RWPE2 (cell line): ENCODE results near the gene ACOX3.

Source experiments
- ATAC-seq: fragments of 200-7000 bp; cut with Tn5 transposase; 3 replicates; pipeline ENCODE4 v1.9.1; 2021; ENCODE audit warnings: low read depth
- DNase-seq: peaks from one replicate; pipeline ENCODE4 v3.0.0-alpha.2; 2020; ENCODE audit warnings: low spot score
- H3K27ac ChIP-seq: fragments of 450-650 bp; 2 replicates; pipeline ENCODE4 v1.5.1; 2017; ENCODE audit warnings: mild to moderate bottlenecking; ENCODE audit not compliant: poor library complexity, severe bottlenecking
- H3K27me3 ChIP-seq: fragments of 250-450 bp; sonication (Bioruptor Pico); 2 replicates; pipeline ENCODE4 v1.5.1; 2021; ENCODE audit warnings: mild to moderate bottlenecking, moderate library complexity; ENCODE audit not compliant: insufficient read depth, poor library complexity, severe bottlenecking
- H3K36me3 ChIP-seq: fragments of 250-450 bp; sonication (Bioruptor Pico); 2 replicates; pipeline ENCODE4 v1.5.1; 2020; ENCODE audit warnings: low read depth, mild to moderate bottlenecking, moderate library complexity
- H3K4me1 ChIP-seq: fragments of 250-450 bp; sonication (Bioruptor Pico); 2 replicates; pipeline ENCODE4 v1.5.1; 2021; ENCODE audit warnings: mild to moderate bottlenecking, moderate library complexity; ENCODE audit not compliant: insufficient read depth, poor library complexity, severe bottlenecking
- H3K4me3 ChIP-seq: fragments of 250-450 bp; sonication (Bioruptor Pico); 2 replicates; pipeline ENCODE4 v1.5.1; 2021; ENCODE audit warnings: mild to moderate bottlenecking, moderate library complexity; ENCODE audit not compliant: severe bottlenecking
- H3K9me3 ChIP-seq: fragments of 250-450 bp; sonication (Bioruptor Pico); 2 replicates; pipeline ENCODE4 v1.5.1; 2021; ENCODE audit warnings: mild to moderate bottlenecking, moderate library complexity; ENCODE audit not compliant: severe bottlenecking
- TF ChIP-seq, protein P1 (sequence below): fragments of 450-650 bp; IDR thresholded peaks from one replicate; pipeline ENCODE4 v1.5.1; 2017; ENCODE audit warnings: mild to moderate bottlenecking, moderate library complexity; ENCODE audit not compliant: poor library complexity, severe bottlenecking

ACOX3 gene

DNA sequence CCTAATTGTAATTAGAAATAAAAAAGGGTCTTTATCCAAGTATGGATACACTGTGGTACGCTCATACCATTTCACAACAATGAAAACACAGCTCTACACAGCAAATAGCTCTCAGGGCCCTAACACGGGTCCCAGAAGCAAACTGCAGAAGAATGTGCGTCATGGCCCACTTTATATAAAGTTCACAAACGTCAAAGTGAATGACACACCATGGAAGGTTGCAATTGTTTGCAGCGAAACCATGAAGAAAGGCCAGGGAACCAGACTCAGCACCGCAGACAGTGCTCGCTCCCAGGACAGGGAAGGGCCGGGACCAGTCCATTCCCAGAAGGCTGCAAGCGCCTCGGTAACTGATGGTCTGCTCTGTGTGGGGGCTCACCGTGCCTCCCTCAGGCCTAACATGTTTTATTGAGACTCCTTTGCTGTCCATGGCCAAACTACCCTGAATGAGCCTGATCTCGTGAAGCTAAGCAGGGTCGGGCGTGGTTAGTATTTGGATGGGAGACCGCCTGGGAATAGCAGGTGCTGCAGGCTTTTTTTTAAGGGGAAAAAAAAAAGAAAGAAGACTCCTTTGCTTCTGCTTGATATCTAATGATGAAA is 47.8 kb downstream of the ACOX3 start:
- peaks cover 16% of the 10 kb centered on the region for H3K36me3 ChIP-seq
- H3K4me3 ChIP-seq, result no peak overlapping the region
- no peak overlapping the region for H3K27ac ChIP-seq
- TF ChIP-seq, protein P1, sequence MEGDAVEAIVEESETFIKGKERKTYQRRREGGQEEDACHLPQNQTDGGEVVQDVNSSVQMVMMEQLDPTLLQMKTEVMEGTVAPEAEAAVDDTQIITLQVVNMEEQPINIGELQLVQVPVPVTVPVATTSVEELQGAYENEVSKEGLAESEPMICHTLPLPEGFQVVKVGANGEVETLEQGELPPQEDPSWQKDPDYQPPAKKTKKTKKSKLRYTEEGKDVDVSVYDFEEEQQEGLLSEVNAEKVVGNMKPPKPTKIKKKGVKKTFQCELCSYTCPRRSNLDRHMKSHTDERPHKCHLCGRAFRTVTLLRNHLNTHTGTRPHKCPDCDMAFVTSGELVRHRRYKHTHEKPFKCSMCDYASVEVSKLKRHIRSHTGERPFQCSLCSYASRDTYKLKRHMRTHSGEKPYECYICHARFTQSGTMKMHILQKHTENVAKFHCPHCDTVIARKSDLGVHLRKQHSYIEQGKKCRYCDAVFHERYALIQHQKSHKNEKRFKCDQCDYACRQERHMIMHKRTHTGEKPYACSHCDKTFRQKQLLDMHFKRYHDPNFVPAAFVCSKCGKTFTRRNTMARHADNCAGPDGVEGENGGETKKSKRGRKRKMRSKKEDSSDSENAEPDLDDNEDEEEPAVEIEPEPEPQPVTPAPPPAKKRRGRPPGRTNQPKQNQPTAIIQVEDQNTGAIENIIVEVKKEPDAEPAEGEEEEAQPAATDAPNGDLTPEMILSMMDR, result no peak
- no peaks in the 10 kb centered on the region for H3K27me3 ChIP-seq
- DNase-seq (no peak), ATAC-seq (no peak)
- H3K4me1 ChIP-seq, result peaks cover 13% of the 10 kb centered on the region
- H3K9me3 ChIP-seq, result no peaks in the 10 kb centered on the region

DNA sequence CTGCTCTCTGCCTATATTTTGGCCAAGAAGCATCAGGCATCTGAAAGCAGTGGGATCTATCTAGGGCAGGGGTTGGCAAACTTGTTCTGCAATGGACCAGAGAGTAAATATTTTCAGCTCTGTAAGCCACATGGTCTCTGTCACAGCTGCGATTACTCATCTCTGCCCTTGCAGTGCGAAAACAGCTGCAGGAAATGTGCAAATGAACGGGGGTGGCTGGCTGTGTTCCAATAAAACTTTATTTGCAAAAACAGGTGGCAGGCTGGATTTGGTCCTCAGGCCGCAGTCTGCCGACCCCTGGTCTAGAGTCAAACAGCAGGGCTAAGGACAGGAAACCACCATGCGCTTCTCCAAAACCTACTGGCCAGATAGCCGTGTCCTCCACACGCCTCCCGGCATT is 48.6 kb downstream of the ACOX3 start:
- Histone ChIP-seq H3K9me3 (no peaks in the 10 kb centered on the region), H3K27ac (no peak overlapping the region), H3K4me3 (no peak overlapping the region), H3K36me3 (peaks cover 16% of the 10 kb centered on the region), H3K27me3 (no peaks in the 10 kb centered on the region), H3K4me1 (peaks cover 13% of the 10 kb centered on the region)
- TF ChIP-seq, protein P1, result no peak
- no peak for DNase-seq
- no peak for ATAC-seq

DNA sequence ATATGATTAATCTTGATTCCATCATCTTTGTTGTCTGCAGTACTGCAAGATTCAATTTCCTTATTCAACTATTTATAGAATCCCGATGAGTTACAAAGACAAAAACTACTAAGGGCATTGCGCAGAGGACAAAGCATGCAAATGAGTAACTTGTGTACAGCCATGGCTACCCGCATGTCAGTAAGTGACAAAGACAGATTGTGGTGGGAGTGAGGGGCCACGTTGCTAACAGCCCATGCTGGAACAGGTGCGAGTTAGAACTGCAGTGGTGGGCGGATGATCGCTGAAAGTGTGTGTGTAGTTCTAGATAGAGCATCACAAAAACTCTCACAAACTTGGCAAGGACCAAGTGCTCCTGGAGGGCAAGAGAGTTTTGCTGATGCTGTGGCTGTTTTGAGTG is 49.5 kb downstream of the ACOX3 start:
- Histone ChIP-seq H3K27ac (no peak overlapping the region), H3K27me3 (no peaks in the 10 kb centered on the region), H3K4me3 (no peak overlapping the region), H3K4me1 (peaks cover 13% of the 10 kb centered on the region), H3K36me3 (peaks cover 16% of the 10 kb centered on the region), H3K9me3 (no peaks in the 10 kb centered on the region)
- ATAC-seq, result no peak
- TF ChIP-seq, protein P1, result no peak
- no peak for DNase-seq

DNA sequence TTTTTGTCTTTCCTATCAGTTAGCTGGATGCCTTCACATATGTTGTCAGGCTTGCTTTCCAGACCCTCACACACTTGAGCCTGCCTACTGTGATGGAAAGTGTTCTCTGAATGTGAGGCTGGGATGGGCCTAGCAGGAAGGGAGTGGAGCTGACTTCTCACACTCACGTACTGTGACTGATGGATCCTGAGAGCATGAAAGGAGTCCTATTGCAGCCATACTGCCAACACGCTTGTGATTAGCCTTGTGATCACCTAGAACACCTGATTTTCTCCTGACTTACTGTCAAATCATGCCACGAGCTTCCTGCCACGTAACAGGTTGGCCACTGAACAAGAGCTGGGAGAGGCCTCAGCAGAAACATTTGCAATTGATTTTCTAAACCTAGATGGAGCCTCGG is 49.9 kb downstream of the ACOX3 start:
- ATAC-seq (no peak), DNase-seq (no peak)
- no peak overlapping the region for H3K27ac ChIP-seq
- TF ChIP-seq, protein P1, result no peak
- peaks cover 16% of the 10 kb centered on the region for H3K36me3 ChIP-seq
- H3K9me3 ChIP-seq, result no peaks in the 10 kb centered on the region
- no peak overlapping the region for H3K4me3 ChIP-seq
- H3K27me3 ChIP-seq, result no peaks in the 10 kb centered on the region
- H3K4me1 ChIP-seq, result peaks cover 13% of the 10 kb centered on the region

DNA sequence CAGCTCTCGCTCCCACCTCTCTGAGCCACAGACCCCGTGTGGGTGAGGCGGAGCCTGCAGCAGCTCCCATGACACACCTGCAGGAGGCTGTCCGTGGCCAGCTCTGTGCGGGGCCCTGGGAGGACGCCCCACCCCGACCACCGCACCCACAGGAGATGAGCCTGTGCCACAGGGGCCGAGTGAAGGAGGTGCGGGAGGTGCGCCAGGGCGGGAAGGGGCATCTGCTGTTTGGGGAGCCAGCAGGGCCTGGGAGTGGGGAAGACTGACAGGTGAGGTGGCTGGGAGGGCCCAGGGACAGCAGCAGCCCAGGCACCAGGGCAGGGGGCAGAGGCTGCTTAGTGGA is 52.0 kb downstream of the ACOX3 start:
- Histone ChIP-seq H3K4me1 (peaks cover 8% of the 10 kb centered on the region), H3K27me3 (no peaks in the 10 kb centered on the region), H3K27ac (no peak overlapping the region), H3K36me3 (peaks cover 9% of the 10 kb centered on the region), H3K4me3 (no peak overlapping the region), H3K9me3 (no peaks in the 10 kb centered on the region)
- TF ChIP-seq, protein P1, result no peak
- no peak for ATAC-seq
- no peak for DNase-seq
